ENCODE data around the gene ZBTB11.

The ZBTB11 gene

GRCh38 chr3:101676765-101677435 is at the start of gene ZBTB11:
TSS of gene ZBTB11 (minus strand) at chr3:101677132. CDS start at chr3:101676914, 218 bp downstream.
- Histone ChIP-seq H3K9ac (ENCODE audit: insufficient read length) (peak within 1 kb of the TSS; percentile 89), H3K4me3 (peak within 1 kb of the TSS; percentile 94), H3K9me3 (ENCODE audit: low read depth, low read length) (no peaks in the 10 kb centered on the region), H3K27ac (peak within 1 kb of the TSS; percentile 94), H3K36me3 (ENCODE audit: insufficient read depth, low read length) (peaks cover 22% of the 10 kb centered on the region)
- TF ChIP-seq FOXP2 (optimal IDR thresholded peaks at IDR 0.05; ENCODE audit: control extremely low read depth, extremely low read length, insufficient read depth) (no peak), POLR2AphosphoS5 (IDR thresholded peaks at IDR 0.05; ENCODE audit: borderline replicate concordance, low read depth, low read length) (peak; percentile 95)
- peak; percentile 100 for DNase-seq (ENCODE audit: low read depth, low spot score)

- Histone ChIP-seq H3K9ac (ENCODE audit: insufficient read length) (peak overlapping the region; percentile 76), H3K9me3 (ENCODE audit: low read depth, low read length) (no peaks in the 10 kb centered on the region), H3K36me3 (ENCODE audit: insufficient read depth, low read length) (peaks cover 48% of the 10 kb centered on the region), H3K27ac (peak overlapping the region; percentile 66; the same call in 1 of the 2 replicates), H3K4me3 (peak overlapping the region; percentile 87)
- no peak for TF ChIP-seq POLR2AphosphoS5 (IDR thresholded peaks at IDR 0.05; ENCODE audit: borderline replicate concordance, low read depth, low read length)
- TF ChIP-seq EZH2 (IDR thresholded peaks at IDR 0.05), result no peak
- TF ChIP-seq FOXP2 (optimal IDR thresholded peaks at IDR 0.05; ENCODE audit: control extremely low read depth, extremely low read length, insufficient read depth), result no peak
- DNase-seq (ENCODE audit: low read depth, low spot score), result no peak
Observed at GRCh38 chr3:101725890-101726275, 49.0 kb upstream of the ZBTB11 start.

DNA sequence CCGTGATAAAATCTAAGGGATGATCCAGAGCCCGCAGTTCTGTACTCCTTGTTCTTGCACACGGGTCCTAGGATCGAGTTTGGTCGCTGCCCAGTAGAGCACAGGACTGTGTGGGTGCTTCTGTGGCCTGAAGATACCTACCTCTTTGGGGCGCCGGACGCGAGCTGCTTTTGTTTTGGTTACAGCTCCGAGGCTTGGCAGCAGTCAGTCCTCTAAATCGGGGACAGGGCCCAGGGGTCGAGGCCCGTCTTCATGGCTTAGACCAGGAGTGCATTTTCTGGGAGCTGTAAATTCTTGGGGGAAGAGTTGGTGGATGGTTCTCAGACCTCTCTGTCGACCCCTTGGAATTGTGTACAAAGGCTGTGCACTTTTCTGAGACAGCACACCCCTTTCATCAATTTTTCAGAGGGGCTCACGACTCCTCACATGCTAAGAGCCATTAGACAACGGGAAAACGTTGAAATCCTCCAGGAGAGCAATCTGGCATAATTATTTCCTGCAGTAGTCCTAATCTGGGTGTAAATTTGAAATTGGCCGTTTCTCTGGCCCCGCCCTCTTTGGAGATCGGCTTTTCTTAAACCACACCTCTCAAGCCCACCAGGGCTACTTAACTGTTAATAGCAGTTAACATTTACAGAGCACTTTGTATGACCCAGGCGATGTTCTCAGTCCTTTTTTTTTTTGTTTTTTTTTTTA is 48.4 kb upstream of the ZBTB11 start:
- Histone ChIP-seq H3K36me3 (ENCODE audit: insufficient read depth, low read length) (peaks cover 42% of the 10 kb centered on the region), H3K27ac (peak overlapping the region; percentile 66; the same call in 1 of the 2 replicates), H3K4me3 (peak overlapping the region; percentile 87), H3K9ac (ENCODE audit: insufficient read length) (peak overlapping the region; percentile 76), H3K9me3 (ENCODE audit: low read depth, low read length) (no peaks in the 10 kb centered on the region)
- TF ChIP-seq FOXP2 (optimal IDR thresholded peaks at IDR 0.05; ENCODE audit: control extremely low read depth, extremely low read length, insufficient read depth) (no peak), POLR2AphosphoS5 (IDR thresholded peaks at IDR 0.05; ENCODE audit: borderline replicate concordance, low read depth, low read length) (peak; percentile 28; the same call in 1 of the 2 replicates)
- no peak for DNase-seq (ENCODE audit: low read depth, low spot score)

DNA sequence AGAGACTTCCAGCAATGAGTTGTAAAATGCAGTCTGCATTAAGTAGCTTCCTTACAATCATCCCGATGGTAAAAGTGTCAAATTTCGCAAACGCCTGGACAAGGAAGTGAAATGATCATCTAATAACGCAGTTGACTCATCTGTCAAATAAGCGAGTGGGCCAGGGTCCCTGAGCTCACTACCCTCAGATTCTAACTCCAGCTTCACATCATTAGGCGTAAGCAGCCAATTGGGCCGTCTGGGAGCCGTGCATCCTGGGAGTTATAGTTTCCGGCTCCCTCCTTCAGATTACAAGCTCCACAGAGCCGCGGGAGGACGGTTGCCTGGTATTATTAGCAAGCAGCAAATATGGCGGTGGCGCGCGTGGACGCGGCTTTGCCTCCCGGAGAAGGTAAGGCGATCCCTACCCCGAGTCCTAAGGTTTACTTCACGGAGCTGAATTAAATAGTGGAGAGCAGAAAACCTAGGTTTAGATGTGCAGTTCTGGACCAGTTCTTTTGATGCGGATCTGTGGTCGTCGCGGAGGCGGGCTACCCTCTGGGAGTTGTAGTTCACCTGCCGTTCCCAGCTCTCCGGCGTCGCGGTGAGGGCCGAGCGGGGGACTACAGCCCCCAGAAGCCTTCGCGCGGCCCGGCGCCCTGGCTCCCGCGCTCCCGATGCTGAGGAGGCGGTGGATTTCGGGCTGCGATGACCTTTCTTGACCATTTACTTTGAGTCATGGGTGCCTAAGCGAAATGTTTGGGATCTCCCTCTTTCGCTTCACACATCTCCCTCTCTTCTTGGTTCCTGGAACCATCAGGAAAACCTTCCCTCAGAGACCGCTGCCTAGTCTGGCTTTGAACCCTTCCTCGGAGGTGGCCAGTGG is 47.6 kb upstream of the ZBTB11 start, which contains the start of gene CEP97:
CEP97 (plus strand) TSS at position 286 of the 865 bp plus-strand sequence; CDS start at position 349, 63 bp downstream.
- Histone ChIP-seq H3K9me3 (ENCODE audit: low read depth, low read length) (no peaks in the 10 kb centered on the region), H3K9ac (ENCODE audit: insufficient read length) (peak within 1 kb of the TSS; percentile 76), H3K36me3 (ENCODE audit: insufficient read depth, low read length) (peaks cover 35% of the 10 kb centered on the region), H3K27ac (peak within 1 kb of the TSS; percentile 74), H3K4me3 (peak within 1 kb of the TSS; percentile 87)
- TF ChIP-seq POLR2AphosphoS5 (IDR thresholded peaks at IDR 0.05; ENCODE audit: borderline replicate concordance, low read depth, low read length) (peak; percentile 73), FOXP2 (optimal IDR thresholded peaks at IDR 0.05; ENCODE audit: control extremely low read depth, extremely low read length, insufficient read depth) (no peak), EZH2 (IDR thresholded peaks at IDR 0.05) (no peak)
- peak; percentile 75 for DNase-seq (ENCODE audit: low read depth, low spot score)

DNA sequence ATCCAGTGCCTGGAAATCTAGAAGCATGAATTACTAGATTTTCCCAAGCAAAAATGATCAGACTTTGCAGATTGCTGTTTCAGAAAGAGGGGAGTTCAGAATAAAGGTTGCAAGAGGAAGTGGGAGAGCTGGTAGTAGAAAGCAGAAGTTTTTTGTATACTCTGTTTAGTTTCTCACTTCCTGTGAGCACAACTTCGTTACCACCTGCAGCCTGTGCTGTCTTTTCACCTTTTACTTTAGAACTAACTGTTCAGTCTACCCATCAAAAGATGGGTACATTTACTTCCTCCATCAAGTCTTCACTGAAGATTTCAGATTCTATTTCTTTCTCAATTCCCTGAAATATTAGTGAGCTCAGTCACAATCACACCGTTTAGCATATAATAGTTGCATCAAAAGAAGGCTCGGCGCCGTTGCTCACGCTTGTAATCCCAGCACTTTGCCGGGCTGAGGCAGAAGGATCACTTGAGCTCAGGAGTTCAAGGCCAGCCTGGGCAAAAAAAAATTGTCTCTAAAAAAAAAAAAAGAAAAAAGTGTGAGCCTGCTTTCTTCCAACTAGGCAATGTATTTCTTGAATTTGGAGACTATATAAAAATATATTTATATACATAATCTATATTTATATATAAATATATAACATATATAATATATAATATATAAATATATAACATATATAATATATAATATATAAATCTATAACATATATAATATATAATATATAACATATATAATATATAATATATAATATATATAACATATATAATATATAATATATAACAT is 45.7 kb upstream of the ZBTB11 start:
- Histone ChIP-seq H3K9me3 (ENCODE audit: low read depth, low read length) (no peaks in the 10 kb centered on the region), H3K27ac (peak overlapping the region; percentile 18; the same call in 1 of the 2 replicates), H3K36me3 (ENCODE audit: insufficient read depth, low read length) (peaks cover 17% of the 10 kb centered on the region), H3K9ac (ENCODE audit: insufficient read length) (no peak overlapping the region), H3K4me3 (no peak overlapping the region)
- DNase-seq (ENCODE audit: low read depth, low spot score), result no peak
- TF ChIP-seq EZH2 (IDR thresholded peaks at IDR 0.05) (no peak), POLR2AphosphoS5 (IDR thresholded peaks at IDR 0.05; ENCODE audit: borderline replicate concordance, low read depth, low read length) (no peak), FOXP2 (optimal IDR thresholded peaks at IDR 0.05; ENCODE audit: control extremely low read depth, extremely low read length, insufficient read depth) (no peak)

- peak overlapping the region; percentile 65 for H3K27ac ChIP-seq
- peak overlapping the region; percentile 6 for H3K9ac ChIP-seq (ENCODE audit: insufficient read length)
- DNase-seq (ENCODE audit: low read depth, low spot score), result no peak
Observed at GRCh38 chr3:101720851-101721840, 44.2 kb upstream of the ZBTB11 start.

More at GRCh38 chr3:101720851-101721840, 44.2 kb upstream of the ZBTB11 start:
- no peak for TF ChIP-seq FOXP2 (optimal IDR thresholded peaks at IDR 0.05; ENCODE audit: control extremely low read depth, extremely low read length, insufficient read depth)
- no peak for TF ChIP-seq POLR2AphosphoS5 (IDR thresholded peaks at IDR 0.05; ENCODE audit: borderline replicate concordance, low read depth, low read length)
- no peak for TF ChIP-seq EZH2 (IDR thresholded peaks at IDR 0.05)
- Histone ChIP-seq H3K9me3 (ENCODE audit: low read depth, low read length) (no peaks in the 10 kb centered on the region), H3K4me3 (no peak overlapping the region), H3K36me3 (ENCODE audit: insufficient read depth, low read length) (peaks cover 2% of the 10 kb centered on the region; the same call in 1 of the 2 replicates)

Data from SK-N-MC (cell line).